HFFc6 (cell line): ENCODE results near the gene SEMA6C. TPM values are rescaled to one million over a fixed set of nuclear protein-coding genes. Genes with fewer than 3 reads are reported as not detected.
A peak's percentile ranks its signal among the peaks of the same experiment; 100 is the strongest.

Source experiments
- DNase-seq: peaks from one replicate; pipeline ENCODE4 v3.0.0-alpha.2; 2018
- H3K27ac Mint-ChIP-seq: 2 replicates; pipeline ENCODE4 v1.8.0; 2020; ENCODE audit warnings: mild to moderate bottlenecking, mixed read lengths
- H3K27me3 Mint-ChIP-seq: 2 replicates; pipeline ENCODE4 v1.8.0; 2021; ENCODE audit warnings: mild to moderate bottlenecking, moderate library complexity, mixed read lengths; ENCODE audit not compliant: insufficient read depth
- H3K36me3 Mint-ChIP-seq: 2 replicates; pipeline ENCODE4 v1.8.0; 2021; ENCODE audit warnings: low read depth, mixed read lengths
- H3K4me1 Mint-ChIP-seq: 2 replicates; pipeline ENCODE4 v1.8.0; 2020; ENCODE audit warnings: low read depth, mixed read lengths
- H3K4me3 Mint-ChIP-seq: 2 replicates; pipeline ENCODE4 v1.8.0; 2020; ENCODE audit warnings: mild to moderate bottlenecking, moderate library complexity, mixed read lengths
- H3K9me3 Mint-ChIP-seq: 2 replicates; pipeline ENCODE4 v1.8.0; 2020; ENCODE audit warnings: mild to moderate bottlenecking, mixed read lengths
- total RNA-seq, 6 experiments: library from RNA; stranded (reverse); fragmentation: NEBNext Ultra II Directional; extraction: Animal tissue kit (Norgen Biotek cat#: 25700); gene quantifications; 2 replicates in 1 of 6; 3 replicates in 5 of 6; pipeline ENCODE4 v1.2.3, GENCODE V29; 2021
- TF ChIP-seq, protein P1 (sequence below): fragments of 200-600 bp; sonication (generic); IDR thresholded peaks from 2 replicates; pipeline ENCODE4 v1.5.0; 2021; ENCODE audit warnings: antibody characterized with exemption, mild to moderate bottlenecking

The SEMA6C gene
- total RNA-seq, 6 experiments from 2014 or later = 0.94 to 1.5 (median 1.4) TPM

DNA sequence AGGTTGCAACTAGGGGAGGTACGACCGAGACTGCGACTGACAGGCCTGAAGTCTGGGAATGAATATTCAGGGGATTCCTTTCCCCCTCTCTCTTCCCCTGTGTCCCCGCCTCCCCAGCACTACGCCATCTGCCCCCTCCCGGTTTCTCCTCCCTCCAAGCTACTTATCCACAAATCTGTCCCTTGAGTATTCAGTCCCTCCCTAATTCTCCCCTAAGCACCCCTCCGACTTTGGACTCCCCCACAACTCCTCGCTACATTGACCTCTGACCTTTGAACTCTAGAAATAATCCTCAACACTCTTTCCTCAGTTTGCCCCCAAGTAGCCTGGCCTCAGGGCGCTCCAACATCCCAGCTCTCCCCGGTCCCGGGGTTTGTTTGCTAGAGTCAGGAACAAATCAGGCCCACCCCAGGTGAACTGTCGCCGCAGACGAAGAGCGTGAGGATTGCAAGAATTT lies 18.9 kb upstream of the SEMA6C start:
- H3K36me3 Mint-ChIP-seq = peaks cover 18% of the 10 kb centered on the region
- DNase-seq = no peak
- peak overlapping the region; percentile 98 for H3K27ac Mint-ChIP-seq
- no peaks in the 10 kb centered on the region for H3K9me3 Mint-ChIP-seq
- peak overlapping the region; percentile 100 for H3K4me3 Mint-ChIP-seq
- TF ChIP-seq, protein P1, sequence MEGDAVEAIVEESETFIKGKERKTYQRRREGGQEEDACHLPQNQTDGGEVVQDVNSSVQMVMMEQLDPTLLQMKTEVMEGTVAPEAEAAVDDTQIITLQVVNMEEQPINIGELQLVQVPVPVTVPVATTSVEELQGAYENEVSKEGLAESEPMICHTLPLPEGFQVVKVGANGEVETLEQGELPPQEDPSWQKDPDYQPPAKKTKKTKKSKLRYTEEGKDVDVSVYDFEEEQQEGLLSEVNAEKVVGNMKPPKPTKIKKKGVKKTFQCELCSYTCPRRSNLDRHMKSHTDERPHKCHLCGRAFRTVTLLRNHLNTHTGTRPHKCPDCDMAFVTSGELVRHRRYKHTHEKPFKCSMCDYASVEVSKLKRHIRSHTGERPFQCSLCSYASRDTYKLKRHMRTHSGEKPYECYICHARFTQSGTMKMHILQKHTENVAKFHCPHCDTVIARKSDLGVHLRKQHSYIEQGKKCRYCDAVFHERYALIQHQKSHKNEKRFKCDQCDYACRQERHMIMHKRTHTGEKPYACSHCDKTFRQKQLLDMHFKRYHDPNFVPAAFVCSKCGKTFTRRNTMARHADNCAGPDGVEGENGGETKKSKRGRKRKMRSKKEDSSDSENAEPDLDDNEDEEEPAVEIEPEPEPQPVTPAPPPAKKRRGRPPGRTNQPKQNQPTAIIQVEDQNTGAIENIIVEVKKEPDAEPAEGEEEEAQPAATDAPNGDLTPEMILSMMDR = no peak
- H3K4me1 Mint-ChIP-seq = peaks cover 24% of the 10 kb centered on the region
- H3K27me3 Mint-ChIP-seq = peaks cover 3% of the 10 kb centered on the region

- Mint-ChIP-seq H3K36me3 (peaks cover 18% of the 10 kb centered on the region), H3K27ac (peak overlapping the region; percentile 98), H3K9me3 (no peaks in the 10 kb centered on the region), H3K4me1 (peaks cover 24% of the 10 kb centered on the region), H3K4me3 (peak overlapping the region; percentile 100), H3K27me3 (peaks cover 3% of the 10 kb centered on the region)
- TF ChIP-seq, protein P1 = no peak
- DNase-seq = no peak
Measured at GRCh38 chr1:151164732-151165280, 18.4 kb upstream of the SEMA6C start.

DNA sequence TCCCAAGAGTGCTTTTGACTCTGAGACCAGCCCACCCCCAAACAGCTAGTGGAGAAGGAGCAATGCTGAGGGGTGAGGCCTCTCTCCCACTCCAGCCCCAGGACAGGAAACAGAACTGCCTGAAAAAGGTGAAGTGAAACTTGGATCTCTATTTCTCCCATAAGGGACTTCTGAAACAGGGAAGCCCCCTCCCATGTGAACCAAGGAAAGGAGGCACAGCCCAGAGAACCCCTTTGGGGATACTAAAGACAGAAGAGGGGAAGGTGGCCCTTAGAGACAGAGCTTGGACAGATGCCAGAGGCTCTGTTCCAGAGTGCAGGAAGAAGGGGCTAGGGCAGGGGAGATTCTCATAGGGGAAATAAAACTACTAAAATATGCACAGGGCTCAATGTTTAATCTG lies 12.9 kb upstream of the SEMA6C start:
- Mint-ChIP-seq H3K9me3 (no peaks in the 10 kb centered on the region), H3K27me3 (no peaks in the 10 kb centered on the region), H3K4me3 (no peak overlapping the region), H3K4me1 (peaks cover 5% of the 10 kb centered on the region), H3K36me3 (no peaks in the 10 kb centered on the region), H3K27ac (no peak overlapping the region)
- no peak for DNase-seq
- TF ChIP-seq, protein P1 = no peak

- DNase-seq = no peak
- Mint-ChIP-seq H3K36me3 (no peaks in the 10 kb centered on the region), H3K27ac (no peak overlapping the region), H3K9me3 (no peaks in the 10 kb centered on the region), H3K27me3 (no peaks in the 10 kb centered on the region), H3K4me1 (no peaks in the 10 kb centered on the region; the same call in 1 of the 2 replicates), H3K4me3 (no peak overlapping the region)
- TF ChIP-seq, protein P1 = no peak
Measured at GRCh38 chr1:151158751-151159251, 12.4 kb upstream of the SEMA6C start.

DNA sequence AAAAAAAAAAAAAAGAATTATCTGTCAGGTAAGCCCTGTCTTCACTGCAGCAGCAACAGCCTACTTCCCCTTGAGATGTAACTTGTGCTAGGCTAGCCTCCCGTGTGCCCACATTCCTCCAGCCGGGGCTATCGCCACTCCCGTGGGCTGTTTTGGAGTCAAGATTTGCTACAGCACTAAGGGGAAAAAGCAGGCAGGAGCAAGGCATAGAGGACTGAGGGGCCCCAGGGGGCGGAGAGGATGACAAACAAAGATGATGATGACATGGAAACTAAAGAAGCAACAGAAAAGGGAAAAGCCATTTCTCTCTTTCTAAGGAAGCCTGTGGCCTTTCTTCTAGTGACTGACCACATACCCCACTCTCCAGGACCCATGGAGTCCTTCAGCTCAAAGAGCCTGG lies 11.9 kb upstream of the SEMA6C start:
- Mint-ChIP-seq H3K27ac (no peak overlapping the region), H3K36me3 (no peaks in the 10 kb centered on the region), H3K27me3 (no peaks in the 10 kb centered on the region), H3K4me3 (no peak overlapping the region), H3K9me3 (no peaks in the 10 kb centered on the region), H3K4me1 (no peaks in the 10 kb centered on the region)
- no peak for DNase-seq
- TF ChIP-seq, protein P1 = no peak
